HG02798 (cell line): ENCODE data around the gene RHOBTB1.

Experiments used
- ATAC-seq: cut with Tn5 transposase; IDR thresholded peaks from one replicate; pipeline ENCODE4 v1.9.1; 2021; ENCODE audit warnings: mild to moderate bottlenecking; ENCODE audit not compliant: unreplicated experiment, poor library complexity

Gene RHOBTB1

DNA sequence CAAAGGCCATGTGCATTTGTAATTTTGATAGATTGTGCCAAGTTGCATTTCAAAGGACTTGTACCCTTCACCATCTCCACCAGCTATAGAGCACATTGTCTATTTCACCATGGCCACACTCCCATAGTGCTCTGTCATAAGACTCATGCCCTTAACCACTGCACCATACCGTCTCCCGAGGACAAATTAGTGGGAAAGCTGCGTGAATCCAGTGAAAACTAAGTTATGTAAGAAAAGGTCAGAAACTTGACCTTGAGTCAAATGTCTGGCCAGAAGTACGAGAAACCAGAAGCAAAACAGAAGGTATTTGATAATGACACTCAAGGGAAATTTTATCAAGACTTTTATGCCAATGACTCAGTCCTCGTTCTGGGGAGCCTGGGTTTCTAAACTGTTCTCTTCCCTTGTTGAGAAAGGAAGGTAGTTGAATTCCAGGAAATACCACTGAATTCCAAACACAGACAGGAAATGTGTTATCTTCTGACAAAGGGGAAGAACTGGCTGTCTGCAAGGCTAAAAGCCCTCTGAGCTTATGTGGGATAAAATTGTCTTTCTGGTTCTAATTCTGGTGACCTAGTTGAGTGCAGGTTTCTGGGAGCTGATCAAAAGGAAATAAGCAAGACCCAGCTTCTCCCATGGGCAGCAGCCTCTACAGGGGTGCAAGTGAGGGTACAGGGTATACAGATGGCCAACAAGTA, 116.0 kb downstream of the RHOBTB1 start:
- ATAC-seq = no peak

DNA sequence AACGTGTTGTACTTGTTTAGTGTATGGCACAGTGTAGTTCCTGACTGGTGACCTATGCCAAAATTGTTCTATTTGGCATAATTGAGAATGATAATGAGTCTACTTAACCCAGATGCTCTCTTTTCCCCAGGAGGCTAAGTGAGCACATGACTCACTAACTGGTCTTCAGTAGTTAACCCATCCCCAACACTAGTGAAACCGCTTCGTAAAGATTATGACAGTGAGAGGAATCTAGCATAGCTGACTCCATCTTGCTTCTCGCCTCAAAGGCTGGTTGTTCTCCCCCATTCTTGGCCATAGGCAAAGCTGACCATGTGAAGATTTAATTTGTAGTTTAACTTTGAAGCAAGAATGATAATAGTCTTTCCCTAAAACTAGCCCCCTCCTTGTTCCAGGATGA, 118.5 kb downstream of the RHOBTB1 start:
- ATAC-seq = no peak

GRCh38 chr10:60823324-60823723, 120.7 kb downstream of the RHOBTB1 start:
- ATAC-seq = no peak

DNA sequence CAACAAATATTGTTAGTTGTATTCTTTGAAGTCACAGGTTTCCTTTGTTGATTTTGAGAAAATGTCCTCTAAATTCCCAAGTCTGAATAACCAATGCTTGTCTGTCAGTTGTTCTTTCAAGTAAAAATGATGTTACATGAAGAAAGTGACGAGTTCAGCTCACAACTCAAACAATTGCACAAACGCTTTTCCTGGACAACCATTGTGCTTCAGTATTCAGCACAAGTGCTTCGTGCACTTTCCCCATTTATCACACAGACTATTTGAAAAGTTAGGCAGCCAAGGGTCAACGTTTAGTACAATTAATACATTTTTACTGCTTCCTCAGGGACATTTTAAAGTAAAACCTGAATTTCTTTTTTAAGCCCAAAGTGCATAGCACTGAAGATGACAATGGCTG, 121.2 kb downstream of the RHOBTB1 start:
- no peak for ATAC-seq

GRCh38 chr10:60821656-60822055, 122.3 kb downstream of the RHOBTB1 start:
- ATAC-seq = no peak

DNA sequence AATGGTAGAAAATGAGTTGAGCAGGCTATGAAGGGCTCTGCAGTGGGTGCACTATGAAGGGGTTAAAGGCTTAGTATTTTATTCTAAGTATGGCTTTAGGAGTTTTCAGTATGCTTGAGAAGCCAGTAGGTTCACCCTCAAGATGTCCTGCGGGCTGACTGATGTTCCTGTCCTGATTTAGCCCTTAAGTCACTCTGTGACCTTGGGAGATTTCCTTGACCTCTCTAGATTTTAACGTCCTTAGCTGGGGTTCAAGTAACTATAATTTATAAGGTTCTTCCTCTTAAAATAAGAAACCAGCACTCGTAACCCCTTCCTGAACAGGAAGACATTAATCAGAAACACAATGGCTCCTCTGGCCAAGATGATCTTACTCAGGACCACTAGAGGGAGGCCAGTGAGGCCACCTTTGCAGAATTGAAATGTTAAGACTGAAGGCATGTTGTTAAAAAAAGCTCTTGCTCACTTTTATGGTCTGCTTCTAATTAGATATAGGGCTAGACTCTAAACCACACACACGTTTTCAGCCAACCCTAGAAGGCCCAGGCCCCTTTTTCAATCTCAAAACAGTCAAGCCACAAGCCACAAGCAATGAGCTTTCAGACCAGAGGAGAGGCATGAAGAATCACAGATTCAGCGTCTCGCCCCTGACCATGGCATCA, 123.8 kb downstream of the RHOBTB1 start:
- ATAC-seq = peak; percentile 61
